Stomach smooth muscle (tissue), 2 donors: ENCODE measurements around the gene TBC1D5.

Source experiments
- H3K27ac ChIP-seq: one replicate; pipeline ENCODE4 v1.7.0; 2013; ENCODE audit warnings: mild to moderate bottlenecking, low read length, inconsistent platforms
- H3K27me3 ChIP-seq, 2 donors: one replicate each; pipeline ENCODE4 v1.7.0; 2013; ENCODE audit warnings: low read length in 2 of 2; ENCODE audit not compliant: insufficient read depth in 2 of 2, control insufficient read depth in 1 of 2
- H3K36me3 ChIP-seq, 2 donors: one replicate each; pipeline ENCODE4 v1.7.0; 2013; ENCODE audit warnings: low read length in 2 of 2; ENCODE audit not compliant: control insufficient read depth in 2 of 2, insufficient read depth in 2 of 2
- H3K4me1 ChIP-seq: one replicate; pipeline ENCODE4 v1.7.0; 2013; ENCODE audit warnings: low read length; ENCODE audit not compliant: control insufficient read depth, insufficient read depth
- H3K4me3 ChIP-seq, 2 donors: one replicate each; pipeline ENCODE4 v1.7.0; 2013; ENCODE audit warnings: low read length in 2 of 2
- H3K9ac ChIP-seq, 2 donors: one replicate each; pipeline ENCODE4 v1.7.0; 2013; ENCODE audit warnings: low read length in 2 of 2, mild to moderate bottlenecking in 1 of 2
- H3K9me3 ChIP-seq, 2 donors: one replicate each; pipeline ENCODE4 v1.7.0; 2013; ENCODE audit warnings: low read length in 2 of 2; ENCODE audit not compliant: control insufficient read depth in 2 of 2
- donor health status: healthy.
- donor health status: Pancreatic carcinoma.

TBC1D5 gene

GRCh38 chr3:17187589-17188184 lies 554.7 kb downstream of the TBC1D5 start:
- Histone ChIP-seq H3K4me3 (no peak overlapping the region), H3K9ac (no peak overlapping the region), H3K27ac (no peak overlapping the region), H3K4me1 (no peaks in the 10 kb centered on the region), H3K27me3 (no peaks in the 10 kb centered on the region), H3K9me3 (no peaks in the 10 kb centered on the region), H3K36me3 (peaks cover 10 to 13% of the 10 kb centered on the region in 2 donors)

- H3K4me1 ChIP-seq = no peaks in the 10 kb centered on the region
- H3K9me3 ChIP-seq = no peaks in the 10 kb centered on the region
- no peak overlapping the region for H3K4me3 ChIP-seq
- H3K27ac ChIP-seq = no peak overlapping the region
- peaks cover 10 to 13% of the 10 kb centered on the region in 2 donors for H3K36me3 ChIP-seq
- no peak overlapping the region for H3K9ac ChIP-seq
- H3K27me3 ChIP-seq = no peaks in the 10 kb centered on the region
Measured at GRCh38 chr3:17183951-17184550, 558.4 kb downstream of the TBC1D5 start.

DNA sequence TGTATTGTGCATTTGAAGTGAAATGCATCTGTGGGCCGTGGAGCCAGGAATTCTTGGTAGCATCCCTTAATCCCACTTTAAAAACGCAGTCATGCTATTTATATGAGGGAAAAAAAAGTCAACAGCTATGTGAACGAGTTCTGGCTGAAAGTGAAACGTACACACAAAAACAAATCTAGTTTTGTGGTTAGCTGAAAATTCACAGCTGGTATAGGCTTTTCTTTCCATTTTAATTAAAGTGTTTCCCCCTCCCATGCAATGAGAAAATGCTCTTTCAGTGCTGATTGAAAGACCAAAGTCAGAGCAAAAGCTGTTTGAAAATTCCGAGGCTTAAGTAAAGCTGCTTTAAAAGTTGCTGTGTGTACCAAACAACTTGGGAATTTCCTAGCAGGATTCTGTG lies 560.3 kb downstream of the TBC1D5 start:
- Histone ChIP-seq H3K9ac (no peak overlapping the region), H3K9me3 (no peaks in the 10 kb centered on the region), H3K36me3 (peaks cover 10 to 13% of the 10 kb centered on the region in 2 donors), H3K4me1 (no peaks in the 10 kb centered on the region), H3K27me3 (no peaks in the 10 kb centered on the region), H3K27ac (no peak overlapping the region), H3K4me3 (no peak overlapping the region)

DNA sequence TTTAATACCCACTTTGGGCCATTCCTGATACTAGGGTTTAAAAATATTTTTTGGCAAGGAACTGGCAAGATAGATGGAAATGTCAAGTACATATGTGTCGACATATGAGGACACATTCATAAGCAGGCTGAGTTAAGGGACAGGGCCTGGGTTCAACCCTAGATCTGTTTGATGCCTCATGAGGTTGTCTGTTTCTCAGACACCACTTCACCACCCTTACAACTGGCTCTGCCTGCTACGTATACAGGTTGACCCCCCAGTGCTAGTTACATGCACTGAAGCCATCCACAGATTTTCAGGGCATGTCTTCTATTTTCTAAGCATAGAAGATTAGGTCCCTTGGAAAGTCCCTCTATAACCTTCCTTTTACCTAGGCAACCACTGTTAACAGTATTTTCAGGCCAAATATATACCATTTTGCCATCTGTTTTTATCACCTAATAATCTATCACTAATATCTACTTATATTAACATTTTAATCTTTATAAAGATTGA lies 561.0 kb downstream of the TBC1D5 start:
- Histone ChIP-seq H3K4me1 (peaks cover 2% of the 10 kb centered on the region), H3K9ac (no peak overlapping the region), H3K4me3 (no peak overlapping the region), H3K36me3 (peaks cover 10 to 13% of the 10 kb centered on the region in 2 donors), H3K27ac (no peak overlapping the region), H3K9me3 (no peaks in the 10 kb centered on the region), H3K27me3 (no peaks in the 10 kb centered on the region)

DNA sequence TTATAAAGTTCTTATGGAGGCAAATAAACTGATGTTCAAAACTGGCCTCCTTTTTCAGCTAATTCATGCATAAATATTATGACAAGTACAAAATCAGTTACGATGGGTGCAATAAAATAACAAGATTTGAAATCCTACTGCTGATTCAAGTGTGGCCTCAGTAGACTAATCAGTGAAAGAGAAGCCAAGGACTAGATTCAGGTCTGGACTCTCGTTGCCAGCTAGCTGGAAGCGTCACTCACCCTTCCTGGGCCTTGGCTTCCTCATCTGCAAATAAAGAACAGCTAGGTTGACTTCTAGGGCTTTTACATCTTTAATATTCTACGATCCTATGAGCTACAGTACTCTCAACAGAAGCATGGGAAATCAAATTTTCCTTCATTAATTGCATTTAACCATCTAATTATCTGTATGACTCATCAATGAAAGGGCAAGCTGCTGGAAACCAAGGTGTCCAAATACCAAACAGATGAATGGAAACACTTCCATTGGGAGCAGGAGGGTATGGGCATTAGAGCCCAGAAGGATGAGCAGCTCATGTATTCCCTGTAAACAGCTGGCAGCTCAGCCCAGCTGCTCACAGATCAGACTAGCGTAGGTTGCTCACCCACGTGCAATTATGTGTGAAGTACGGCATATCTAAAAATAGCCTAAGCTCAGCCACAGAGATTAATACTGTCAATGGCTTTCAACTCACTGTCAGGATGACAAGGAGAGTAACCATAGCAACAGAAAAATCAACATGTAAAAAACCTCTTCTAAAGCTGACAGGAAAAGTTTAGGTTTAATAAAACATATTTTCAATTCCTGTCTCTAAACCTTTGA lies 562.8 kb downstream of the TBC1D5 start:
- H3K4me3 ChIP-seq = no peak overlapping the region
- H3K27me3 ChIP-seq = no peaks in the 10 kb centered on the region
- H3K36me3 ChIP-seq = peaks cover 10% of the 10 kb centered on the region in 2 donors
- no peak overlapping the region for H3K27ac ChIP-seq
- no peak overlapping the region for H3K9ac ChIP-seq
- no peaks in the 10 kb centered on the region for H3K9me3 ChIP-seq
- H3K4me1 ChIP-seq = peaks cover 7% of the 10 kb centered on the region

DNA sequence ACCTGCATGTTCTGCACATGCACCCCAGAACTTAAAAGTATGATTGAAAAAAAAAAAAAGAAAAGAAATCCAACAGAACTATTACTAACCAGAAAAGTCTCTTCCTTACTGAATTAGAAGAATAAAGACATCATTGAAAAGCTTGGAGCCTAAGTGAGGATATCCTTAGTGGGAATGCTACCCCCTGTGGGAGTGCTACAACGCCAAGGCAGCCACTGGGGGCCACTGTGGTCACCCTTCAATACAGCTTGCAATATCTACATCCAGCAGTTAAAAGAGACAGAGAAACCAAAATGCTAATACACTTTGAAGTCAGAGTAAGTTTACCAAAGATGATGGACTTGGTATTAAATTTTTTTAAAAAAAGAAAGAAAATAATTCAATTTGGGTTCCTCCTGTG lies 565.7 kb downstream of the TBC1D5 start:
- Histone ChIP-seq H3K4me3 (no peak overlapping the region), H3K27ac (no peak overlapping the region), H3K36me3 (no peaks in the 10 kb centered on the region), H3K27me3 (no peaks in the 10 kb centered on the region), H3K4me1 (peaks cover 7% of the 10 kb centered on the region), H3K9me3 (no peaks in the 10 kb centered on the region), H3K9ac (no peak overlapping the region)

- H3K9ac ChIP-seq = no peak overlapping the region
- no peak overlapping the region for H3K4me3 ChIP-seq
- peaks cover 7% of the 10 kb centered on the region for H3K4me1 ChIP-seq
- no peaks in the 10 kb centered on the region for H3K9me3 ChIP-seq
- no peaks in the 10 kb centered on the region for H3K36me3 ChIP-seq
- no peak overlapping the region for H3K27ac ChIP-seq
- no peaks in the 10 kb centered on the region for H3K27me3 ChIP-seq
Measured at GRCh38 chr3:17175187-17175807, 567.1 kb downstream of the TBC1D5 start.

GRCh38 chr3:17166369-17166768 lies 576.1 kb downstream of the TBC1D5 start:
- H3K9me3 ChIP-seq = no peaks in the 10 kb centered on the region
- no peaks in the 10 kb centered on the region for H3K4me1 ChIP-seq
- peaks cover 17 to 41% of the 10 kb centered on the region in 2 donors for H3K36me3 ChIP-seq
- no peak overlapping the region for H3K4me3 ChIP-seq
- no peaks in the 10 kb centered on the region for H3K27me3 ChIP-seq
- H3K27ac ChIP-seq = no peak overlapping the region
- H3K9ac ChIP-seq = no peak overlapping the region

DNA sequence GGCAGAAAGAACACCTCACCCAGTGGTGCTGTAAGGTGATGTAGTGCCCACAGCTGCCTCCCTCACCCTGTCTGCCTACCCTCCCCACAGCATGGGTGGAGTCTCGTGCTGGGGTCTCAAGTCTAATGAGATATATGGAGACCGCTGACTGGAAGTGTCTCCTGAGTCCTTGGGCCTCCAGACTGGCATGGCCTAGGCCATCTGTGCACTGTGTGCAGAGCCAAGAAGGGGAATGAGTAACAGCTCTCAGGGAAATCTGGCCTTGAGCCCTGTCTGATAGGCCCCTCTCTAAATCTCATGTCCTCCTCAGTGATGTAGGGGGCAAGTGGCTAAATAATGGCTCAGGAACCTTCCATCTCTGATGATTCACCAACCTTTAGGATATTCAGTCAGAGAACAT lies 580.3 kb downstream of the TBC1D5 start:
- Histone ChIP-seq H3K9ac (no peak overlapping the region), H3K27ac (no peak overlapping the region), H3K9me3 (no peaks in the 10 kb centered on the region), H3K4me1 (no peaks in the 10 kb centered on the region), H3K36me3 (peaks cover 39 to 45% of the 10 kb centered on the region in 2 donors), H3K27me3 (no peaks in the 10 kb centered on the region), H3K4me3 (no peak overlapping the region)

DNA sequence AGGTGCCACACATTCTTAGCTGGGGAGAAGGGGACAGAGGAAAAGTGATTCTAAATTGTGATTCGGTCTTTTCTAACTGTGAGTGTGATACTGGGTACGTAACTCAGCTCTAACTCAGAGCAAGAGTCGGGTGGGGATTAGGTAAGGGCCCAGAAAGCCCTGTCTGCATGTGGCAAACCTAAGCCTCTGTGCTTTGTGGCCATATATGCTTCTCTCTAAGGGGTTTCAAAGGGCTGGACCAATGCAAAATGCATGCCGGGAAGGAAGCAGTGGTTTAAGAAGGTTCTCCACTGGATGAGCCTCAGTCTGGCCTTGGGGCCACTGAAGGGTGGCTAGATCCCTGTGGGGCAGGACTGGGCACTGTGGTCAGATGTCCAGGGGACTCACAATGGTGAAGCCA lies 581.8 kb downstream of the TBC1D5 start:
- Histone ChIP-seq H3K9ac (no peak overlapping the region), H3K4me3 (no peak overlapping the region), H3K27me3 (no peaks in the 10 kb centered on the region), H3K9me3 (no peaks in the 10 kb centered on the region), H3K36me3 (peaks cover 38 to 47% of the 10 kb centered on the region in 2 donors), H3K27ac (no peak overlapping the region), H3K4me1 (no peaks in the 10 kb centered on the region)
